Keratinocyte (primary cell): ENCODE results near the gene DEDD.

Experiments
- EZH2 ChIP-seq: IDR thresholded peaks from one replicate; pipeline ENCODE4 v1.6.1; 2012; ENCODE audit warnings: inconsistent platforms, mild to moderate bottlenecking, low read length, moderate library complexity
- TF ChIP-seq, protein P1 (sequence below), 3 experiments: IDR thresholded peaks in 1 of 3; conservative IDR thresholded peaks in 1 of 3; optimal IDR thresholded peaks in 1 of 3; 2 replicates in 2 of 3; 3 replicates in 1 of 3; pipeline versions ENCODE3 to v1.5.1; 2011; ENCODE audit warnings: low read length in 3 of 3, mild to moderate bottlenecking in 3 of 3, moderate library complexity in 2 of 3, control low read depth in 1 of 3, inconsistent platforms in 1 of 3; ENCODE audit not compliant: insufficient read depth in 2 of 3; ENCODE audit errors: extremely low read depth in 1 of 3

DNA sequence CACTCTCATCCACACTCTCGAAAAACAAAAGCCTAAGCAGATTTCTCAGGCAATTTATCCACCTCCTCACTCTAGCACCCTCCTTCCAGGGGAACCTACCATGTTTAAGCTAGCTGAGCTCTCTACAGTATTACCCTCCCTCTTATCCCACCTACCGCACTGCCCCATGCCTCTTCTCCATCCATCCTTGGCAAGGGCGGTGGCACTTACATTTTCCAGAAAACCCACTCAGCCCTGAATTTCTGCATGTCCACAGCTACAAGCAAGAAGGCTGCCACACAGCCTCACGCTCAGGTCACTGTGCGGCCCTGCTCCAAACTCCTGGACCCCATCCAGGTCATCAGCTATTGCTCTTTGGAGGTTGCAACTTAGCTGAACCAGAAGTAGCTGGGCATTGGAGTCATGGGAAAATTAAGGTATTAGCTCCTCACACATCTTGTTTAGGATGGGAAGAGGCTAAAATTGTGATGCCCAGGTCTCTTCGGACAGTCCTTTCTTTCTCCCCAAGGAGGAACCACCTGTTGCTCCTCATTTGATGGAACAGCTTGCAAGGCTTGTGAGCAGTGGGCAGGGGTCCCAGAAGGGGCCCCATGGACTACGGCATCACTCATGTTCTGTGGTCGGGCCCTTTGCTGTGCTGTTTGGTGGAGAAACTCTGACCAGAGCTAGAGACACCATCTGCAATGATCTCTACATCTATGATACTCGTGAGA lies 33.2 kb downstream of the DEDD start:
- TF ChIP-seq, protein P1, sequence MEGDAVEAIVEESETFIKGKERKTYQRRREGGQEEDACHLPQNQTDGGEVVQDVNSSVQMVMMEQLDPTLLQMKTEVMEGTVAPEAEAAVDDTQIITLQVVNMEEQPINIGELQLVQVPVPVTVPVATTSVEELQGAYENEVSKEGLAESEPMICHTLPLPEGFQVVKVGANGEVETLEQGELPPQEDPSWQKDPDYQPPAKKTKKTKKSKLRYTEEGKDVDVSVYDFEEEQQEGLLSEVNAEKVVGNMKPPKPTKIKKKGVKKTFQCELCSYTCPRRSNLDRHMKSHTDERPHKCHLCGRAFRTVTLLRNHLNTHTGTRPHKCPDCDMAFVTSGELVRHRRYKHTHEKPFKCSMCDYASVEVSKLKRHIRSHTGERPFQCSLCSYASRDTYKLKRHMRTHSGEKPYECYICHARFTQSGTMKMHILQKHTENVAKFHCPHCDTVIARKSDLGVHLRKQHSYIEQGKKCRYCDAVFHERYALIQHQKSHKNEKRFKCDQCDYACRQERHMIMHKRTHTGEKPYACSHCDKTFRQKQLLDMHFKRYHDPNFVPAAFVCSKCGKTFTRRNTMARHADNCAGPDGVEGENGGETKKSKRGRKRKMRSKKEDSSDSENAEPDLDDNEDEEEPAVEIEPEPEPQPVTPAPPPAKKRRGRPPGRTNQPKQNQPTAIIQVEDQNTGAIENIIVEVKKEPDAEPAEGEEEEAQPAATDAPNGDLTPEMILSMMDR (optimal IDR thresholded peaks at IDR 0.05 in 1 of 3, IDR thresholded peaks at IDR 0.05 in 1 of 3, conservative IDR thresholded peaks at IDR 0.05 in 1 of 3; ENCODE audit: extremely low read depth in 1 of 3, insufficient read depth in 2 of 3, low read length in 3 of 3), result no peak
- TF ChIP-seq EZH2, result no peak
